Upper lobe of right lung (tissue), 1 donor: ENCODE results near the gene EPB41L4A. TPM values are rescaled to one million over a fixed set of nuclear protein-coding genes. Genes with fewer than 3 reads are reported as not detected.

Experiments
- ATAC-seq: fragments of 200-7000 bp; cut with Tn5 transposase; one replicate; pipeline ENCODE4 v1.9.1; 2020; ENCODE audit warnings: mild to moderate bottlenecking, moderate library complexity
- DNase-seq: peaks from one replicate; pipeline ENCODE4 v3.0.0-alpha.2; 2020
- H3K27ac ChIP-seq: fragments of 200-600 bp; one replicate; pipeline ENCODE4 v1.8.0; 2022
- H3K27me3 ChIP-seq: fragments of 200-600 bp; one replicate; pipeline ENCODE4 v1.8.0; 2022; ENCODE audit warnings: mild to moderate bottlenecking
- H3K36me3 ChIP-seq: fragments of 200-600 bp; one replicate; pipeline ENCODE4 v1.8.0; 2022
- H3K4me1 ChIP-seq: fragments of 200-600 bp; one replicate; pipeline ENCODE4 v1.8.0; 2022
- H3K4me3 ChIP-seq: fragments of 200-600 bp; one replicate; pipeline ENCODE4 v1.8.0; 2022; ENCODE audit warnings: mild to moderate bottlenecking
- H3K9me3 ChIP-seq: fragments of 200-600 bp; one replicate; pipeline ENCODE4 v1.8.0; 2022
- intact Hi-C: fragments of 100-400 bp; cut with DNase I; formaldehyde crosslinking; loops from one replicate; pipeline ENCODE4 v1.11.0; 2022
- total RNA-seq: library from RNA; stranded (reverse); fragmentation: NEBNext Ultra II Directional; extraction: Animal tissue kit (Norgen Biotek cat#: 25700); gene quantifications from one replicate; pipeline ENCODE4 v1.2.1, GENCODE V29; 2021
- TF ChIP-seq, protein P1 (sequence below): fragments of 200-600 bp; IDR thresholded peaks from one replicate; pipeline ENCODE4 v1.8.0; 2022; ENCODE audit warnings: antibody characterized with exemption
- donor health status: DM: no; HTN: yes; CAD: no; lungs with severe emphysema.

The EPB41L4A gene
- total RNA-seq, 1 donor from 2014 or later = 35.2 TPM

GRCh38 chr5:112339761-112340160, 79.3 kb downstream of the EPB41L4A start:
- TF ChIP-seq, protein P1, sequence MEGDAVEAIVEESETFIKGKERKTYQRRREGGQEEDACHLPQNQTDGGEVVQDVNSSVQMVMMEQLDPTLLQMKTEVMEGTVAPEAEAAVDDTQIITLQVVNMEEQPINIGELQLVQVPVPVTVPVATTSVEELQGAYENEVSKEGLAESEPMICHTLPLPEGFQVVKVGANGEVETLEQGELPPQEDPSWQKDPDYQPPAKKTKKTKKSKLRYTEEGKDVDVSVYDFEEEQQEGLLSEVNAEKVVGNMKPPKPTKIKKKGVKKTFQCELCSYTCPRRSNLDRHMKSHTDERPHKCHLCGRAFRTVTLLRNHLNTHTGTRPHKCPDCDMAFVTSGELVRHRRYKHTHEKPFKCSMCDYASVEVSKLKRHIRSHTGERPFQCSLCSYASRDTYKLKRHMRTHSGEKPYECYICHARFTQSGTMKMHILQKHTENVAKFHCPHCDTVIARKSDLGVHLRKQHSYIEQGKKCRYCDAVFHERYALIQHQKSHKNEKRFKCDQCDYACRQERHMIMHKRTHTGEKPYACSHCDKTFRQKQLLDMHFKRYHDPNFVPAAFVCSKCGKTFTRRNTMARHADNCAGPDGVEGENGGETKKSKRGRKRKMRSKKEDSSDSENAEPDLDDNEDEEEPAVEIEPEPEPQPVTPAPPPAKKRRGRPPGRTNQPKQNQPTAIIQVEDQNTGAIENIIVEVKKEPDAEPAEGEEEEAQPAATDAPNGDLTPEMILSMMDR = no peak

GRCh38 chr5:112338681-112339337, 80.3 kb downstream of the EPB41L4A start:
- no peak overlapping the region for H3K4me3 ChIP-seq
- TF ChIP-seq, protein P1 = no peak
- H3K9me3 ChIP-seq = no peaks in the 10 kb centered on the region
- no peak overlapping the region for H3K27ac ChIP-seq
- ATAC-seq = peak; percentile 65
- no peaks in the 10 kb centered on the region for H3K27me3 ChIP-seq
- H3K36me3 ChIP-seq = no peaks in the 10 kb centered on the region
- intact Hi-C loops = no loop called here
- no peak for DNase-seq
- peaks cover 10% of the 10 kb centered on the region for H3K4me1 ChIP-seq

More at GRCh38 chr5:112339761-112340160, 79.3 kb downstream of the EPB41L4A start:
- H3K4me3 ChIP-seq = no peak overlapping the region
- DNase-seq = no peak
- intact Hi-C loops = no loop called here
- H3K4me1 ChIP-seq = peaks cover 10% of the 10 kb centered on the region
- no peak for ATAC-seq
- H3K36me3 ChIP-seq = no peaks in the 10 kb centered on the region
- no peaks in the 10 kb centered on the region for H3K27me3 ChIP-seq
- H3K27ac ChIP-seq = no peak overlapping the region
- no peaks in the 10 kb centered on the region for H3K9me3 ChIP-seq

GRCh38 chr5:112333331-112333781, 85.7 kb downstream of the EPB41L4A start:
- TF ChIP-seq, protein P1 = no peak
- Histone ChIP-seq H3K4me3 (no peak overlapping the region), H3K27me3 (no peaks in the 10 kb centered on the region), H3K36me3 (no peaks in the 10 kb centered on the region), H3K4me1 (peaks cover 12% of the 10 kb centered on the region), H3K27ac (no peak overlapping the region), H3K9me3 (no peaks in the 10 kb centered on the region)
- DNase-seq (no peak), ATAC-seq (peak; percentile 15)
- intact Hi-C loops = no loop called here

GRCh38 chr5:112331892-112332291, 87.2 kb downstream of the EPB41L4A start:
- Histone ChIP-seq H3K36me3 (no peaks in the 10 kb centered on the region), H3K4me1 (peaks cover 6% of the 10 kb centered on the region), H3K27ac (no peak overlapping the region), H3K4me3 (no peak overlapping the region), H3K27me3 (no peaks in the 10 kb centered on the region), H3K9me3 (no peaks in the 10 kb centered on the region)
- ATAC-seq (peak; percentile 37), DNase-seq (no peak)
- TF ChIP-seq, protein P1 = no peak
- intact Hi-C loops = no loop called here

DNA sequence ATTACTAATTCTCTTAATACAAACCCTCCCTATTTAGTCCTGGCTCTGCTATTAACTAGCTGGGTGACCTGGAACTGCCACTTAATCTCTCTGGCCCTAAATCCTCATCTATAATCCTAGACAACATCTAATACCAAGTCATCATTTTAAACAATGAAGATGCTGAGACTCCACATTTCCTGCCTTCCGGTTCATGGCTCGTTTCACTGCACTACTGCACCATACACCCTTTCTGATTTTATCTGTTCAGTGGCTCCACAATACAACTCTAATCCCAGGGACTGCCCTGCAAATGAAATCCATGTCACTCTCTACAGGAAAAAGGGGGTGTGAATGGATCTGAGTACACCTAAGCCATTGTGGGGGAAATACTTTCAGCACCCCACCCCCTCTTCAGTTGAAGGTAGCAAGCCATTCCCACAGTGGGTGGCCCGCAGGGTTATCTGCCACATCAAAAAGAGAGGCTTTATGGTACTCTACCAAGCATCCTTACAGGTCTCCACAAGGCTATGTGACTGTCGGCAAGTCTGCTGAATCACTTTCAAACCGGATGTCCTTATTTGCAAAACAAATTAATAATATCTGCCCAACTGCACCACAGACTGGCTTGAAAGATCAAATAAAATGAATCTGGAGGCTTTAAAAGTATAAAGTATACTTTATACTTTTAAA, 89.5 kb downstream of the EPB41L4A start:
- H3K4me1 ChIP-seq = peaks cover 6% of the 10 kb centered on the region
- H3K27ac ChIP-seq = no peak overlapping the region

More for the DNA sequence above, 89.5 kb downstream of the EPB41L4A start:
- no peak overlapping the region for H3K4me3 ChIP-seq
- TF ChIP-seq, protein P1 = no peak
- no peaks in the 10 kb centered on the region for H3K27me3 ChIP-seq
- DNase-seq (no peak), ATAC-seq (no peak)
- intact Hi-C loops = no loop called here
- no peaks in the 10 kb centered on the region for H3K36me3 ChIP-seq
- no peaks in the 10 kb centered on the region for H3K9me3 ChIP-seq
